HepG2 (cell line): ENCODE results near the gene RARA. TPM values are rescaled to one million over a fixed set of nuclear protein-coding genes. Genes with fewer than 3 reads are reported as not detected.

Experiments
- AHR ChIP-seq: IDR thresholded peaks from 2 replicates; pipeline ENCODE4 v1.6.1; 2018; ENCODE audit warnings: missing genetic modification reagents, missing compliant biosample characterization
- BORCS8-MEF2B ChIP-seq: sonication (generic); formaldehyde crosslinking; IDR thresholded peaks from 2 replicates; pipeline ENCODE4 v1.8.0; 2022; ENCODE audit warnings: mild to moderate bottlenecking, missing genetic modification reagents
- BRD4 ChIP-seq: sonication (generic); formaldehyde crosslinking; IDR thresholded peaks from 2 replicates; pipeline ENCODE4 v1.4.0; 2020; ENCODE audit warnings: missing genetic modification reagents
- KIAA2018 ChIP-seq: sonication (generic); formaldehyde crosslinking; IDR thresholded peaks from 2 replicates; pipeline ENCODE4 v1.5.0; 2020; ENCODE audit warnings: mild to moderate bottlenecking, missing genetic modification reagents, borderline replicate concordance
- MED8 ChIP-seq: sonication (generic); formaldehyde crosslinking; IDR thresholded peaks from 2 replicates; pipeline ENCODE4 v1.8.1; 2023; ENCODE audit warnings: mild to moderate bottlenecking, missing genetic modification reagents; ENCODE audit not compliant: insufficient replicate concordance
- MXD1 ChIP-seq: sonication (generic); formaldehyde crosslinking; IDR thresholded peaks from 2 replicates; pipeline ENCODE4 v1.4.0; 2020; ENCODE audit warnings: mild to moderate bottlenecking, missing genetic modification reagents
- PITX1 ChIP-seq: sonication (generic); formaldehyde crosslinking; IDR thresholded peaks from 2 replicates; pipeline ENCODE4 v1.5.1; 2020; ENCODE audit warnings: mild to moderate bottlenecking, missing genetic modification reagents
- SP2 ChIP-seq: sonication (generic); formaldehyde crosslinking; IDR thresholded peaks from 2 replicates; pipeline ENCODE4 v1.5.1; 2020; ENCODE audit warnings: mild to moderate bottlenecking, missing genetic modification reagents
- TFAP4 ChIP-seq: sonication (generic); IDR thresholded peaks from 2 replicates; pipeline ENCODE4 v1.6.1; 2016; ENCODE audit warnings: low read depth, borderline replicate concordance
- ZBTB44 ChIP-seq: sonication (generic); formaldehyde crosslinking; IDR thresholded peaks from 2 replicates; pipeline ENCODE4 v1.4.0; 2020; ENCODE audit warnings: missing genetic modification reagents
- ZFP62 ChIP-seq: sonication (generic); formaldehyde crosslinking; IDR thresholded peaks from 2 replicates; pipeline ENCODE4 v1.4.0; 2020; ENCODE audit warnings: missing genetic modification reagents
- ZNF530 ChIP-seq: sonication (generic); formaldehyde crosslinking; IDR thresholded peaks from 2 replicates; pipeline ENCODE4 v1.5.0; 2020; ENCODE audit warnings: low read depth, mild to moderate bottlenecking, missing genetic modification reagents
- ZNF557 ChIP-seq: sonication (generic); formaldehyde crosslinking; IDR thresholded peaks from 2 replicates; pipeline ENCODE4 v1.4.0; 2020; ENCODE audit warnings: missing genetic modification reagents
- ZNF563 ChIP-seq: sonication (generic); formaldehyde crosslinking; IDR thresholded peaks from 2 replicates; pipeline ENCODE4 v1.8.0; 2022; ENCODE audit warnings: mild to moderate bottlenecking, moderate library complexity, missing genetic modification reagents
- ZNF564 ChIP-seq: sonication (generic); formaldehyde crosslinking; IDR thresholded peaks from 2 replicates; pipeline ENCODE4 v1.8.1; 2023; ENCODE audit warnings: mild to moderate bottlenecking, missing genetic modification reagents
- ZNF570 ChIP-seq: sonication (generic); formaldehyde crosslinking; IDR thresholded peaks from 2 replicates; pipeline ENCODE4 v1.4.0; 2020; ENCODE audit warnings: mild to moderate bottlenecking, missing genetic modification reagents, borderline replicate concordance
- ZNF761 ChIP-seq: sonication (generic); formaldehyde crosslinking; conservative IDR thresholded peaks from 2 replicates; pipeline ENCODE4 v1.4.0; 2020; ENCODE audit warnings: mild to moderate bottlenecking, missing genetic modification reagents
- polyA plus RNA-seq, 8 experiments: library from polyadenylated mRNA; depleted of rRNA in 3 of 8; stranded (reverse) in 7 of 8; unstranded in 1 of 8; fragments of >200 nt; fragmentation: Illumina TruSeq in 4 of 8; extraction: Trizol in 4 of 8; gene quantifications; 2 replicates each; pipeline versions ENCODE4 v1.2.1 to v1.2.3, GENCODE V29; 2011 to 2016; ENCODE audit warnings: low read depth in 4 of 8, missing spikeins in 1 of 8, mixed read lengths in 1 of 8; ENCODE audit not compliant: insufficient read depth in 1 of 8
- total RNA-seq, 5 experiments: library from RNA; depleted of rRNA; stranded (reverse); fragments of >200 nt; fragmentation: Illumina TruSeq; extraction: Trizol; gene quantifications; 2 replicates each; pipeline ENCODE4 v1.2.3, GENCODE V29; 2016; ENCODE audit warnings: low read depth in 1 of 5

The RARA gene
- total and polyA plus RNA-seq, 2 of the 13 experiments (the other 11 are each of a cell fraction or from before 2014, with no cell fraction given): 6.4 to 8.6 TPM

- TF ChIP-seq ZNF570 (CRISPR knock-in tag) (no peak), BRD4 (CRISPR knock-in tag) (no peak), ZNF564 (peak; percentile 77; the same call in 1 of the 2 replicates), ZNF563 (CRISPR knock-in tag) (peak; percentile 51; the same call in 1 of the 2 replicates), ZBTB44 (CRISPR knock-in tag) (no peak), MED8 (peak; percentile 42), ZNF557 (CRISPR knock-in tag) (no peak), AHR (CRISPR knock-in tag) (peak; percentile 90; the same call in 1 of the 2 replicates), ZNF530 (CRISPR knock-in tag) (no peak), MXD1 (CRISPR knock-in tag) (peak; percentile 87), TFAP4 (peak; percentile 29; the same call in 1 of the 2 replicates), KIAA2018 (CRISPR knock-in tag) (no peak), BORCS8-MEF2B (CRISPR knock-in tag) (no peak; the same call in 1 of the 2 replicates), ZNF761 (CRISPR knock-in tag) (peak; percentile 82; the same call in 1 of the 2 replicates), PITX1 (CRISPR knock-in tag) (peak; percentile 79), ZFP62 (CRISPR knock-in tag) (no peak), SP2 (CRISPR knock-in tag) (peak; percentile 66; the same call in 1 of the 2 replicates)
Observed at GRCh38 chr17:40317880-40318829, 9.2 kb downstream of the RARA start (continued).
